Right hindlimb (tissue), 1 donor: ENCODE measurements around the gene C1orf198.
"Not testable (repeated sequence)": the region's sequence is repeated elsewhere in the genome, so short reads cannot be mapped to it uniquely, and the experiment has no call there.

ENCODE experiments used
- DNase-seq: peaks from one replicate; pipeline ENCODE4 v3.0.0-alpha.2; 2018

Gene C1orf198

GRCh38 chr1:230858918-230859729 lies 9.2 kb downstream of the C1orf198 start:
- DNase-seq = peak; percentile 53

- DNase-seq = no peak
These were observed 10.0 kb downstream of the C1orf198 start for GRCh38 chr1:230858236-230858820.

DNA sequence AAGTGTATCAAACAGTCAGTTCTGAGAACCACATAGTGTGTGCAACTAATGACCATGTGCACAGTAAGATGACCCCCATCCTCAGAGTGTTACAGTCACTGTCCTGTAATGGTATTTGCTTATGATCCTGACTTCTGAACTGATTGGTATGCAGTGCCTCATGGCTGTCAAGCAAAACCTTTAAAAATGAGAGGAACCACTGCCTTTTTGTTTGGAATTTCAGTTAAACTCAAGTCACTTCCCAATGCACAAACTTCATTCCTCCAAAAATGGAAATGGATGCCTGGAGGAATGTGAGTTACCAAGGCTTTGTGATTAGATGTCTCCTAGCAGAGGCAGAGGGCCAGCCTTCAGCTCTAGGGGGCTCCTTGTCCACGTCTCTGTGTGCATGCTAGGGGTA lies 10.5 kb downstream of the C1orf198 start:
- no peak for DNase-seq

DNA sequence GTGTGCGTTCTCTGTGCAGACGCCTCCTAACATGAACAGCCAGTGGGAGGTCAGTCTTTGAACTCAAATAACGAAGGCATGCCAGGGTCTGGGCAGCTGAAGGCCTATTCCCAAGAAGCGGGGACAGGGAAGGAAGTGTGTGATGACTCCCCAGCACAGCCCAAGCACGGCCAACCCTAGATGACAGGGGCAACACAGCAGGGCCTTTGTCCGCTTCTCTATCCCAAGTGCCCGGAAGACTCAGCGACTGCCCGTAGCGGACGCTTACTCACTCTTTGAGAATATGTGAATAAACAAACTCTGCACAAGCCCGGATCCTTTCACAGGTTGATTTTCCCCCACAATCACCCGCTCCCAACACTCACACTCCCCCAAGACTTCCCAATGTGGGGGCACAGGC lies 11.2 kb downstream of the C1orf198 start:
- no peak for DNase-seq

GRCh38 chr1:230855886-230856285 lies 12.4 kb downstream of the C1orf198 start:
- no peak for DNase-seq

GRCh38 chr1:230854423-230854822 lies 13.9 kb downstream of the C1orf198 start:
- DNase-seq = no peak

DNA sequence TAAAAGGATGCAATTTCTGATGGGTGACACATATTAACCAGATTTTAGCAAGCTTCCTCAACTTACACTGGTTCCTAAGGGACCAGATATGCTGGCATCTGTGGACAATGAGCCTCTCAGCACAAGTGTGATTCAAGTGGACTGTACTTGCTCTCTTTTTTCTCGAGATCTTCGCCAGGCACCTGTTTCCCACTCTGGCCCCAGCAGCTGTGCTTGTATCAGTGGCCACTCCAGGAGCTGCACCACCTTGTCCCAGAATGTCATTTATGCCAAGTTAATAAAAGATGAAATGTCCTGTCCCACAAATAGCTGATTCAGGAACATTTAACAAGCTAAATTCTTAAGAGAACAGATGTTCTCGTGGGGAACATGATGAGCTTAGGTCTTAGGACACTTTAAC lies 14.6 kb downstream of the C1orf198 start:
- no peak for DNase-seq

- DNase-seq = no peak
These were observed 15.4 kb downstream of the C1orf198 start for GRCh38 chr1:230852959-230853358.

GRCh38 chr1:230851291-230851691 lies 17.0 kb downstream of the C1orf198 start:
- no peak for DNase-seq

DNA sequence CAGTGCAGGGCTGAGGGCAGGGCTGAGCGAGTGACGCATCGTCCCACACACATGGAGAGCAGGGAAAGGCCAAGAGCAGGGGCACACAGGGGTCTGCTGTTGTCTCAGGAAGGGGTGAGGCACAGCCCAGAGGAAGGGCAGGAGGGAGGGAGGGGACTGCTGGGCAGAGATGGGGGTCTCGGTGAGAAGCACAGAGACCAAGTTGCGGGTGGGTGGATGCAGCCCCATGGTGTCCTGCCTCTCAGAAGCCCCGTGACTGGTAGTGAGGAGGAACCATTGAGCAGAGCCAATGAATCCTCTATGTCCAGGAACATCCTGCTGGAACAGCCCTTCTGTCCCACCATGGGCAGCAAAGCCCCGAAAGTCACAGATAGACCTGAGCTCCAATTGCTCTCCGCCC lies 17.8 kb downstream of the C1orf198 start:
- DNase-seq = no peak

DNA sequence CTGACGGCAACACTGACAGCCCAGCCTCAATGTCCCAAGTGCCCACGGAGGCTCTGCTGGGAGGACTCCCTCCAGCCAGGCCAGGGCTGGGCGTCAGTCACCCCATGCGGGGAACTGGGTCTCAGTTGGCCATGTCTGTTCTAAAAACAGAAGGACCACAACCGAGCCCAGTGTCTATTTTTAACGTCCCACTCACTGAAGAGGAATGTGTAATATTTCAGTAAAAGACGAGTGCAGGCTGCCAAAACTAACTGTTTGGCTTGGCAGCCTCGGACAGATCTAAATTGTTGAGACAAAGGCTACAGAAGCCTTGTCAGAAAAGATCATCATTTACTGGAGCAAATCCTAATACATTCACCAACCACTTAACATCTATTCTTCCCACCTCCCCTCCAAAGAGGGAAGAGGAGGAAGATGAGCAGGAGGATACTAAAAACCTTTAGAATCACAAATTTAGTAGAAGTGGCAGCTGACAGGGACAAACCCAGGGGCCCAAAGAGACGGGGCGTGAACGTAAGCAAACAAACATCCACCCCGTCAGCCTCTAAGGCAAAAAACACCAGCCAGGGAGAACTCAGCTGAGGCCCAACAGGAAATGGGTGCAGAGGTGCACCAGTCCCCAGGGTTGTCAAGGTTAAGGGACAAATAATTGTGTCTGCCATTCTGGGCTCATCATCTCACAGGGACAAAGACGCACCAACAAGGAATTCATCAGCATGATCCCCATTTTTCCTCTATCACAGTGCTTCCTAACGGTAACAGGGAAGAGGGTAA lies 18.7 kb downstream of the C1orf198 start:
- peak; percentile 88 for DNase-seq

DNA sequence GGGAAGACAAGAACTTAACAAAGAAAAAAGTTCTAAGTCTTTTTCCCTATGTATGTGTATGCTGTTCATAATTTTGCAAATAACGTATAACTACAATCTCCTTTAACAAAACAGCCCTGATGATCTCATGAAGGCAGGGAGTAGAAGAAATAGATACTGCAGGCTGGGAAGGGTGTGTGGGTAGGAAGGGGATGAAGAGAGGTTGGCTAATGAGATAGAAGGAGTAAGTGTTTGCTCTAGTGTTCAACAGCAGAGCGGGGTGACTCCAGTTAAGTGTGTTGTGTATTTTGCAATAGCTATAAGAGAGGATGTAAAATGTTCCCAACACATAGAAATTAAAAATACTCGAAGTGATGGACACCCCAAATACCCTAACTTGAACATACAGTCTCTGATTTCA lies 20.1 kb downstream of the C1orf198 start:
- no peak for DNase-seq

- not testable (repeated sequence) for DNase-seq
These were observed 23.1 kb downstream of the C1orf198 start for GRCh38 chr1:230845184-230845583.

GRCh38 chr1:230844561-230844960 lies 23.8 kb downstream of the C1orf198 start:
- DNase-seq = no peak

DNA sequence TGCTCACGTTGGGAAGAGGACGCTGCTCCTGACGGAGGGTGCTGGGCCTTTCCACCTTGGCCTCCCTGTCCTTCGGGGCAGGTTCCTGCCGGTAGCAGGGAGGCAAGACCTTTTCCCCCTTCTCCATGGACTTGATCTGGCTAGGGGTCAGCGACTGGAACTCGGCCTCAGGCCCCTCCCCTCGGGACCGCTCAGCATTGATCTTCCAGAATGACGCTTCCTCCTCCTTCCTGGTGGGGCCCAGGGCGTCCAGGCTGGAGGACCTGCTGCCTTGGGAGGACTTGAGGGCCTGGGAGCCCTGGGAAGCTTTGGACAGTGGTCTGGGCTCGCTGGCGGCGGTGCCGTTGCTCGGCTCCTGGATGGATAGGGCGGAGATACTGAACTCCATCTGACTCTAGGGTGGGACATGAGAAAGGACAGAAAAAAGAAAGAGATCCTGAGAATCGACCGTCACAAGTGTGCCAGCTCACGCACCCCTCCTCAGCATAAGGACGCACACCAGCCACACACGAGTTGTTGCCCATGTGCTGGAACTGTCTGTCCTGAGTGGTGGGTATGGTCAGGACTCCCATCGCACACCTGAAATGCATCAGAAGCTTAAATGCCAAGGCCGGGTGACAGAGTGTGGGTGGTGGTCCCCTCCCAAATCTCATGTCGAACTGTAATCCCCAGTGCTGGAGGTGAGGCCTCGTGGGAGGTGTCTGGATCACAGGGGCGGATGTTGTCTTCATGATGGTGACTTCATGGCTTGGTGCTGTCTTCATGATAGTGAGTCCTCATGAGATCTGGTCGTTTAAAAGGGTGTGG lies 24.6 kb downstream of the C1orf198 start:
- DNase-seq = no peak

GRCh38 chr1:230842801-230843200 lies 25.5 kb downstream of the C1orf198 start:
- no peak for DNase-seq

DNA sequence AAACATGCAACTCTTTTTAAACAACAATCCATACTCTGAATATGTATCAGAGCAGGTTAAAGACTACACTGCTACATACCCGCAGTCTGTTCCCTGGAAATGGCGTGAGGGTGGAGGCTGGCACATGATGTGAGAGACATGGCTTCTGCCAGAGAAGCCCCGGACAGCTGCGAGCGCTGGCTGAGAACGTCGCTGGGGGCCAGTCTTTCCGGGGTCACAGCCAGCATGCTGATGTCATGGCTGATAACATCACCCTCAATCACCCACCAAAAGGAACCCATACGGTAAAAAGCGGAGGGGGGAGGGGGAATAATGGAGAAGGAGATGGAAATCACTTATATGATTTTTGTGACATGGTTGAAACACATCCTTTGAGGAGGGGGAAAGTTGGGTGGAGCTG lies 29.1 kb downstream of the C1orf198 start:
- peak; percentile 49 for DNase-seq

GRCh38 chr1:230836793-230837192 lies 31.5 kb downstream of the C1orf198 start:
- DNase-seq = no peak

- no peak for DNase-seq
These were observed 32.0 kb downstream of the C1orf198 start for GRCh38 chr1:230836347-230836746.

- no peak for DNase-seq
These were observed 34.0 kb downstream of the C1orf198 start for GRCh38 chr1:230834292-230834691.

- no peak for DNase-seq
These were observed 34.8 kb downstream of the C1orf198 start for GRCh38 chr1:230833511-230833910.

- DNase-seq = no peak
These were observed 35.8 kb downstream of the C1orf198 start for GRCh38 chr1:230832476-230832875.

DNA sequence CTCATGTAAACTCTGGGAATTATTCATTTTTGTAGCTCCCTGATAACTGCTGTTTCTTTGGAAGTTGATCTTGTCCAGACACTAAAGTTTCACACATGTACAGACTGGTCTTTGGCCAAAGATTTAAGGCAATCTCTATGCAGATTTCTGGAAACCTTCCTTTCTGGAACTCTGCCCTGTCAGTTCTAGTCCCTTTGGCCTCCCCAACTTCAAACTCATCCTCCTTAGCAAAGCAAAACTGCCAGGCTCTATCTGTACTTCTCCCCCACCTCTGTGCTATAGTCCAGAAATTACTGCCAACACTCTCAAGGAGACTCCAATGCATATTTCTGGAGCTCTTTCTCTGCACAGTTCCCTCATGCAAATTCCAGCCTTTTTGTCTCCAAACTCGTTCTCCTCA lies 36.5 kb downstream of the C1orf198 start:
- DNase-seq = peak; percentile 41
